HG03460 (cell line): ENCODE data around the gene ZNF350.
"Not testable (repeated sequence)": the region's sequence is repeated elsewhere in the genome, so short reads cannot be mapped to it uniquely, and the experiment has no call there.

ENCODE experiments used
- ATAC-seq: cut with Tn5 transposase; IDR thresholded peaks from one replicate; pipeline ENCODE4 v1.9.1; 2021; ENCODE audit not compliant: unreplicated experiment

Gene ZNF350

DNA sequence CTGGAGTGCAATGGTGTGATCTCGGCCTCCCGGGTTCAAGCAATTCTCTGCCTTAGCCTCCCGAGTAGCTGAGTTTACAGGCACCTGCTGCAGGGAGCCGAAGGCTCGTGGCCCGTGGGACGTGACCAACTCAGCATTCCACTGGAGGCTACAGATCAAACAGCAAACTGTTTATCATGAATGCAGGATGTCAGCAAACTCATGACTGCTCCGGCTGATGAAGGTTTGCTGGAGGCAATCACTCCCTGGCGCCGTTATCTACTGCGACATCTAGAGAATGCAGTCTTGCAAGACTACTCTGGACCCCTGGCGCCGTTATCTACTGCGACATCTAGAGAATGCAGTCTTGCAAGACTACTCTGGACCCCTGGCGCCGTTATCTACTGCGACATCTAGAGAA is 10.9 kb downstream of the ZNF350 start:
- ATAC-seq, result not testable (repeated sequence)

DNA sequence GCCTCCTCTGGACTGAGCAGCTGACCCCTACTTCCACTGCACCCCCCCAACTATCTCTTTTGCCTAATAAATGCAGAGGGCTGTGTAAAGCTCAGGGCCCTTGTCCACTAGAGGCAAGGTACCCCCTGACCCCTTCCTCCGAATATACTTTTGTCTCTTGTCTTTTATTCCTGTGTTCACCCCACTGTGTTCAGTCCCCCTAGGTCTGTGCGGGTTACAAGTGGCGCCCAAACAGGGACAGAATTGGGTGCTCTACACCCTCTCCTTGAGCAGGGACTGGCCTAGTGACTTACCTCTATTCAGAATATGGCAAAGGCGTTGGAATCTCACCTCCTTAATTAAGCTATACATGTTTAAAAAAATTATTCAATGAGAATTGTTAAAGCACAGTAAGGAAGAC is 15.0 kb downstream of the ZNF350 start:
- ATAC-seq, result no peak

DNA sequence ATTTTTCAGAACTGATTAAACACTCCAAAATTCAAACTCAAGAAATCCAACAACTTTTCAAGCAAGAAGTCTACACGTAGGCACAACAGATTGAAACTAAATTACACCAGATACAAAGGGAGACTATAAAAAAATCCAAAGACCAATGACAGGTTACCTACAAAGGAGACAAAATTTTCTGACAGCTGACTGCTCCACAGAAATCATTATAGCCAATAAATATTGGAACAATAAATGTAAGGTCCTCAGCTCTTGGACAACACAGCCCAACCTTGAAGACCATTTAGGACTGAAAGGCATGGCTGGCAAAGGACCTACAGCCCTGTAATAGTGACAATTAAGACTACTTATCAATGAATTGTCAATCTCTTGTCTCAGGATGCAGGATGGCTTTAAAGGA is 15.9 kb downstream of the ZNF350 start:
- ATAC-seq, result no peak

DNA sequence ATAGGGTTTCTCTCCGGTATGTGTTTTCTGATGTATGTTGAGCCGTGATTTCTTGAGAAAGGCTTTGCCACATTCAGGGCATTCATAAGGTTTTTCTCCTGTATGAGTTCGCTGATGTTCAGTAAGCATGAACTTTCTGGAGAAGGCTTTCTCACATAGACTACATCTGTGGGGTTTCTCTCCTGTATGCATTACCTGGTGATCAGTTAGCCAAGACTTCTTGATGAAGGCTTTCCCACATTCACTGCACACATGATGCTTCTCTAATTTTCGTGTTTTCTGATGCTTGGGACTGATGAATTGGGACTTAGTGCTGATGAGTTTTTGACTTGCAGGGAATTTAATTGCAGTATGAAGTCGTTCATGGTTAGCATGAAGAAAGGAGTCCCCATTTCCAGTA is 21.1 kb downstream of the ZNF350 start:
- no peak for ATAC-seq

- ATAC-seq, result not testable (repeated sequence)
Observed at GRCh38 chr19:51960621-51961233, 25.9 kb downstream of the ZNF350 start.

DNA sequence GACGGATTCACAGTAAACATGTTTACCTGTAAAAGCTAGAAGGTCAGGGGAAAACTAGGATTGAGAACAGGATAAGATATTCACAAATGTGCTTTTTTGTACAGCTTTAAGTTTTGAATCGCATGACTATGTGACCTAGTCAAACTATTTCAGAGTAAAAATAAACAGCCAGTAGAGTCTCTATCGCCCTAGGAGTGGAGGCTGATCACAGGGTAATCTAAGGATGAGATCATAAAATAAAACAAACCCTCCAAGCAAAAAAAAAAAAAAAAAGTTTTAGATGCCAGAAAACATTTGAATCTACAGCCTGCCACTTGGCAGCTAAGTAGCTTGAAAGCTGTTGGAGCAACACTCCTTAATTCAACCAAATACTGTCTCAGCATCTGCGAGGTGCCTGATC is 26.8 kb downstream of the ZNF350 start:
- no peak for ATAC-seq

DNA sequence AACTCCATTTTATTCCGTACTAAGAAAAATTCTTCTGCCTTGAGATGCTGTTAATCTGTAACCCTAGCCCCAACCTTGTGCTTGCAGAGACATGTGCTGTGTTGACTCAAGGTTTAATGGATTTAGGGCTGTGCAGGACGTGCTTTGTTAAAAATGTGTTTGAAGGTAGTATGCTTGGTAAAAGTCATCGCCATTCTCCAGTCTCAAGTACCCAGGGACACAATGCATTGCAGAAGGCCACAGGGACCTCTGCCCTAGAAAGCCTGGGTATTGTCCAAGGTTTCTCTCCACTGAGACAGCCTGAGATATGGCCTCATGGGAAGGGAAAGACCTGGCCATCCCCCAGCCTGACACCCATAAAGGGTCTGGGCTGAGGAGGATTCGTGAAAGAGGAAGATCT is 28.8 kb downstream of the ZNF350 start:
- not testable (repeated sequence) for ATAC-seq

DNA sequence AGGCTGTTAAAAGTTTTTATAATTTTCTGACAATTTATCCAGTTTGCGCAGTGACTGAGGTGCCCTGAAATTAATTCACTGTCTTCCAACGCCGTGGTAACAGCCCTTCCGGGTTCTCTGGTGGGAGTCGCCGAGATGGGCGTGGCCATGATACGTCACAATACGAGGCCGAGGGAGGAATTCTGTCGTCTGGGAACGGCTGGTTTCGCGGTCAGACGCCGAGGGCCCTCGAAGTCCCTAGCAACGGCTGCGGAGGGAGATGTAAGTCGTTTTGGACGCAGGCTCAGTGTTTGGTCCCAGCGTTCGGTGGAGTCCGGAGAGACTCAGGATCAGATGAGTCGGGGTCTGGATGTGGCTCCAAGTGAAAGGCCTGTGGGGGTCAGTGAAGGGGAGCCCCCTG is 37.7 kb downstream of the ZNF350 start:
- ATAC-seq, result no peak

DNA sequence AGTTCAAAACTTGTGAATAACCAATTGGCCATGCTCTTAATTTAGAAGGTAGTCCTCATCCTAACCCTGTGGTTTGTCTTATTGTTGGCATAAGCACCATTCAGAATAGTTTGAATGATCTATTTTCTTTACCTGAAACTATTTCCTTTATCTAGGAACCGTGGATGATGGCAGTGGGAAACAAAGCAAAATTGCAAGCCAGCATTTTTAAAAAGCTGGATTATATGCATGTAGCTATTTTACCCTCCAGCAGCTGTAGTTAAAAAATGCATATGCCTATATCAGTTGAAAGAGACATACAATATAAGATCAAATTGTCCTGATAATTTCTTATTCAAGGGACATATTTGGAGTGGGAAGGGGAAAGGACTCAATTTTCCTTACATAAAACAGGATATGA is 40.0 kb downstream of the ZNF350 start:
- ATAC-seq, result no peak

DNA sequence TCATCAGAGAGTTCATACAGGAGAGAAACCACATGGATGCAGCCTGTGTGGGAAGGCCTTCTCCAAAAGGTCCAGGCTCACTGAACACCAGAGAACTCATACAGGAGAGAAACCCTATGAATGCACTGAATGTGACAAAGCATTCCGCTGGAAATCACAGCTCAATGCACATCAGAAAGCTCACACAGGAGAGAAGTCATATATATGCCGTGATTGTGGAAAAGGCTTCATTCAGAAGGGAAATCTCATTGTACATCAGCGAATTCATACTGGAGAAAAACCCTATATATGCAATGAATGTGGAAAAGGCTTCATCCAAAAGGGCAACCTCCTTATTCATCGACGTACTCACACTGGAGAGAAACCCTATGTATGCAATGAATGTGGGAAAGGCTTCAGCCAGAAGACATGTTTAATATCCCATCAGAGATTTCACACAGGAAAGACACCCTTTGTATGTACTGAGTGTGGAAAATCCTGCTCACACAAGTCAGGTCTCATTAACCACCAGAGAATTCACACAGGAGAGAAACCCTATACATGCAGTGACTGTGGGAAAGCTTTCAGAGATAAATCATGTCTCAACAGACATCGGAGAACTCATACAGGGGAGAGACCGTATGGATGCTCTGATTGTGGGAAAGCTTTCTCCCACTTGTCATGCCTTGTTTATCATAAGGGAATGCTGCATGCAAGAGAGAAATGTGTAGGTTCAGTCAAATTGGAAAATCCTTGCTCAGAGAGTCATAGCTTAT is 41.7 kb downstream of the ZNF350 start:
- no peak for ATAC-seq

DNA sequence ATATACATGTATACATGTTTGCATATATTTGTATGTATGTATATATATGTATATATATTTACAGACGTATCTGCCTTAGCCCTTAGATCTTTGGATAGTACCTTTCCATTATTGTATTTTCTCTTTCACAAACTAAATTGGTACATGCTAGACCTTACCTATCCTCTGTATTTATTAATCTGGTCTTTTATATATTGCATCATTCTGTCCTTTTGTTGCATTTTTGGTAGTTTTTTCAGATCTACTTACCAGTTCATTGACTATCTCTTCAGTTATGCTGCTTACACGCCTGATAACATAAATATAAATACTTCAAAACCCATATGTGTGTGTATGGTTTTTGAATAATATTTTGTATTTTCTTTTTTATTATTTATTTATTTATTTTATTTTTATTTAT is 47.7 kb downstream of the ZNF350 start:
- no peak for ATAC-seq

DNA sequence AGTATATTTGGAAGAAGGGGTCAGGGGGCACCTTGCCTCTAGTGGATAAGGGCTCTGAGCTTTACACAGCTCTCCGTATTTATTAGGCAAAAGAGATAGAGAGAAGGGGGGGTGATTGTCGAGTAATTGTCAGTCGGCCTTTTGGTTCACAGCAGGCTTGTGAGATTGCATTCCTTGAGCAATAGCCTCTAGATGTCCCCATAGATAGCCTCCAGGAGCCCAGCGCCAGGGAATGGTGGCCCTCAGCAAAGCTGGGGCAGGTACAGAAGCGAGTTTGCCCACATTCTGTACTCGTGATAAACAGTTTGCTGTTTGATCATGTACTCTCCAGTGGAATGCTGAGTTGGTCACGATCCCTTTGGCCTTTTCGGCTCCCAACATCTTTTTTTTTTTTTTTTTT is 54.7 kb downstream of the ZNF350 start:
- no peak for ATAC-seq

DNA sequence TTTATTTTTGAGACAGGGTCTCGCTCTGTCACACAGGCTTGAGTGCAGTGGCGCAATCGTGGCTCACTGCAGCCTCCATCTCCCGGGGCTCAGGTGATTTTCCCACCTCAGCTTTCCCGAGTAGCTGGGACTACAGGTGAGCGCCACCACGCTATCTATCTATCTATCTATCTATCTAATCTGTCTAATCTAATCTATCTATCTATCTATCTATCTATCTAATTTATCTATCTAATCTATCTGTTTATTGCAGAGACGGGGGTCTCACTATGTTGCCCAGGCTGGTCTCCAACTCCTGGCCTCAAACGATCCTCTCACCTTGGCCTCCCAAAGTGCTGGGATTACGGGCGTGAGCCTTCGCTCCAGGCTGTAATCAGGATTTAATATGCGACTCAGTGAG is 58.8 kb downstream of the ZNF350 start:
- ATAC-seq, result no peak

DNA sequence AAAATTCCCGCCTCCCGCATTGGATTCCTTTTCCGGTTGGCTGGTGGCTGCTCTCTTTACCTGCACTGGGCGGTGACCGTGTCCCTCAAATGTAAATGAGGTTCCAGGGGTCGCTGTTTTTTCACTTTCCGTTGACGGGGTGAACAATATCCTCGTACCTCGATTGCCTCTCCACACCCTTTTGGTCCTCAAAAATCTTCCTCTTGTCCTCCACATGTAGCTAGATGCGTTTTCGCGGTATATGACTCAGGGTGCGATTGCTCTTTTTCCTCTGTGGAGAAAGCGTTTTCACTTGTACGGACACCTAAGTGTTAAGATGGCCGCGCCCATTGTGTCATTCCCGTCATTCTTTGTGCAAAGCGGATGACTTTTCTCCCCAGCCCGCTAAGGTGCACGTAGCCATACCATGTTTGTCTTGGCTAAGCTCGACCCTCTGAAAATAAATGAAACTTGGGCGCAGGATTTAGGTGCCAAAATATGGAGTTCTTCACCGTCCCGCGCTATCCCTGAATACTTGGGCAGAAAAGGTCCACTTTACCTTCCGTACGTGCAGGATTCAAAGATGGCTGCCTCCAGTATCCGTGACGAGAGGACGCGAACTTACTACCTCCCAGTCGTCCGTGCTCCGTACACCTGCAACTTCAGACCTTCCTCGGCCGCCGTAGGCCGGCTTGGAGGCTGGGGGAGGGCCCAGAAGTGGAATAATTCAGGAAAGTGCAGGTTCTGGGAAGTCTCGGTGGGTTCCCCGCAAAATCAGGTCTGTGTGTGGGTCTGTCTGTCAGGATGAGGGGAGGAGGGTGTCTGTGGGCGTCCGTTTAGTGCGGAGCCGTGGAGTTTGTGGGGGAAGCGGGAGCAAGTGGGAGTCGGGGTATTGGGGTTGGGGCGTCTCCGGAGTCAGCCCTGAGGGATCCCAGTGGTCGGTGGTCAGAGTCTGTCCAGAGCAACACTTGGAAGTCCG is 59.6 kb downstream of the ZNF350 start, which contains the start of gene ZNF613:
ZNF613 (plus strand) TSS at position 689 of the 958 bp plus-strand sequence. CDS start 8,749 bp downstream, outside the sequence.
- peak; percentile 81 for ATAC-seq

- ATAC-seq, result no peak
Observed at GRCh38 chr19:51926426-51926783, 60.2 kb downstream of the ZNF350 start.

DNA sequence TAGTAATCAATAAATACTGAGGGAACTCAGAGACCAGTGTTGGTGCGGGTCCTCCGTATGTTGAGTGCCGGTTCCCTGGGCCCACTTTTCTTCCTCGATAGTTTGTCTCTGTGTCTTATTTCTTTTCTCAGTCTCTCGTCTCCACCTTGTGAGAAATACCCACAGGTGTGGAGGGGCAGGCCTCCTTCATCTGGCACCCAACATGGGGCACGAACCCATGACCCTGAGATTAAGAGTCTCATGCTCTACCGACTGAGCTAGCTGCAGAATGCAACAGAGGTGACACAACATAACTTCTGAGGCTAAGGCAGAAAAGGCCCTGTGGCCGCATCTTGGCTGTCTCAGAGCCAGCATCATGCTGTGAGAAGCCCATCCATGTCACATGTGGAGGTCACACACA is 64.7 kb downstream of the ZNF350 start:
- ATAC-seq, result no peak

GRCh38 chr19:51919606-51920005 is 67.0 kb downstream of the ZNF350 start:
- no peak for ATAC-seq

GRCh38 chr19:51916167-51916566 is 70.5 kb downstream of the ZNF350 start:
- no peak for ATAC-seq

DNA sequence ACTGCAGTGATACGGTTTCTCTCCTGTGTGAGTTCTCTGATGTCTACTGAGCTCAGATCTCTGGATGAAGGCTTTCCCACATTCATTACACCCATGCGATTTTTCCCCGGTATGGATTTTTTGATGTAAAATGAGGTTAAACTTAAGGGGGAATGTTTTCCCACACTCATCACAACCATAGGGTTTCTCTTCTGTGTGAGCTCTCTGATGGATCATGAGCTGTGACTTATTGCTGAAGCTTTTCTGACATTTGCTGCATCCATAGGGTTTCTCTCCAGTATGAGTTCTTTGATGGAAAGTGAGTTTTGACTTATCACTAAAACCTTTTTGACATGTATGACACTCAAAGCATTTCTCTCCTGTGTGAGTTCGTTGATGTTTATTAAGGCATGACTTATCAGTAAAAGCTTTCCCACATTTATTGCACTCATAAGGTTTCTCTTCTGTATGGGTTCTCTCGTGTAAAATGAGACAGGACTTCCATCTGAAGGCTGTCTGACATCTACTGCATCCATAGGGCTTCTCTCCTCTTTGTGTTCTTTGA is 71.2 kb downstream of the ZNF350 start:
- no peak for ATAC-seq
